ENCODE measurements around the gene ZNF200. TPM values are rescaled to one million over a fixed set of nuclear protein-coding genes. Genes with fewer than 3 reads are reported as not detected.
"Not testable (repeated sequence)": the region's sequence is repeated elsewhere in the genome, so short reads cannot be mapped to it uniquely, and the experiment has no call there.

The ZNF200 gene
- total RNA-seq, 2 donors from 2014 or later, result 1.2 to 11.1 TPM

- DNase-seq (ENCODE audit: low spot score) (no peak), ATAC-seq (ENCODE audit: insufficient number of reproducible peaks, low FRiP score, low read depth) (no peak)
- TF ChIP-seq CTCF (IDR thresholded peaks at IDR 0.05), result no peak
- Histone ChIP-seq H3K4me3 (no peak overlapping the region), H3K27ac (no peak overlapping the region), H3K9me3 (no peaks in the 10 kb centered on the region), H3K27me3 (replicated peaks; ENCODE audit: insufficient read depth) (no peaks in the 10 kb centered on the region), H3K4me1 (ENCODE audit: control insufficient read depth in 1 of 2, low read depth in 2 of 2) (peaks cover 14 to 28% of the 10 kb centered on the region in 2 donors), H3K36me3 (peaks cover 10% of the 10 kb centered on the region)
Observed at GRCh38 chr16:3281222-3281820, 46.4 kb upstream of the ZNF200 start.

GRCh38 chr16:3276679-3277078 lies 41.7 kb upstream of the ZNF200 start:
- no peaks in the 10 kb centered on the region for H3K36me3 ChIP-seq
- H3K27me3 ChIP-seq (replicated peaks; ENCODE audit: insufficient read depth), result no peaks in the 10 kb centered on the region
- no peak for DNase-seq (ENCODE audit: low spot score)
- no peaks in the 10 kb centered on the region for H3K9me3 ChIP-seq
- H3K4me1 ChIP-seq (ENCODE audit: control insufficient read depth in 1 of 2, low read depth in 2 of 2), result peaks cover under 1% of the 10 kb centered on the region in 2 donors
- no peak for ATAC-seq (ENCODE audit: insufficient number of reproducible peaks, low FRiP score, low read depth)
- no peak overlapping the region for H3K27ac ChIP-seq
- H3K4me3 ChIP-seq, result no peak overlapping the region
- no peak for TF ChIP-seq CTCF (IDR thresholded peaks at IDR 0.05)

GRCh38 chr16:3274947-3275346 lies 40.0 kb upstream of the ZNF200 start:
- H3K27ac ChIP-seq, result no peak overlapping the region
- no peak overlapping the region for H3K4me3 ChIP-seq
- H3K27me3 ChIP-seq (replicated peaks; ENCODE audit: insufficient read depth), result no peaks in the 10 kb centered on the region
- no peaks in the 10 kb centered on the region for H3K9me3 ChIP-seq
- H3K4me1 ChIP-seq (ENCODE audit: control insufficient read depth in 1 of 2, low read depth in 2 of 2), result no peaks in the 10 kb centered on the region
- no peak for ATAC-seq (ENCODE audit: insufficient number of reproducible peaks, low FRiP score, low read depth)
- no peak for TF ChIP-seq CTCF (IDR thresholded peaks at IDR 0.05)
- DNase-seq (ENCODE audit: low spot score), result no peak
- H3K36me3 ChIP-seq, result no peaks in the 10 kb centered on the region

GRCh38 chr16:3274490-3274889 lies 39.5 kb upstream of the ZNF200 start:
- Histone ChIP-seq H3K9me3 (no peaks in the 10 kb centered on the region), H3K4me1 (ENCODE audit: control insufficient read depth in 1 of 2, low read depth in 2 of 2) (no peaks in the 10 kb centered on the region), H3K36me3 (no peaks in the 10 kb centered on the region), H3K27ac (no peak overlapping the region), H3K4me3 (no peak overlapping the region), H3K27me3 (replicated peaks; ENCODE audit: insufficient read depth) (no peaks in the 10 kb centered on the region)
- TF ChIP-seq CTCF (IDR thresholded peaks at IDR 0.05), result no peak
- DNase-seq (ENCODE audit: low spot score) (no peak), ATAC-seq (ENCODE audit: insufficient number of reproducible peaks, low FRiP score, low read depth) (no peak)

GRCh38 chr16:3271281-3271680 lies 36.3 kb upstream of the ZNF200 start:
- ATAC-seq (ENCODE audit: insufficient number of reproducible peaks, low FRiP score, low read depth); DNase-seq (ENCODE audit: low spot score); H3K4me3 ChIP-seq; H3K36me3 ChIP-seq; H3K9me3 ChIP-seq; H3K27me3 ChIP-seq (replicated peaks; ENCODE audit: insufficient read depth); H3K27ac ChIP-seq: not testable (repeated sequence)
- H3K4me1 ChIP-seq (ENCODE audit: control insufficient read depth in 1 of 2, low read depth in 2 of 2), result peaks cover 0 to 10% of the 10 kb centered on the region in 2 donors

GRCh38 chr16:3270718-3271117 lies 35.8 kb upstream of the ZNF200 start:
- not testable (repeated sequence) for H3K27me3 ChIP-seq (replicated peaks; ENCODE audit: insufficient read depth); H3K9me3 ChIP-seq; H3K4me3 ChIP-seq; ATAC-seq (ENCODE audit: insufficient number of reproducible peaks, low FRiP score, low read depth); DNase-seq (ENCODE audit: low spot score); H3K27ac ChIP-seq; H3K36me3 ChIP-seq
- peaks cover 0 to 16% of the 10 kb centered on the region in 2 donors for H3K4me1 ChIP-seq (ENCODE audit: control insufficient read depth in 1 of 2, low read depth in 2 of 2)
